ENCODE data around the gene EIF4H. TPM values are rescaled to one million over a fixed set of nuclear protein-coding genes. Genes with fewer than 3 reads are reported as not detected.
"Not testable (repeated sequence)": the region's sequence is repeated elsewhere in the genome, so short reads cannot be mapped to it uniquely, and the experiment has no call there.

The EIF4H gene
- total RNA-seq, 4 donors from 2014 or later: 201 to 289 (median 243) TPM

GRCh38 chr7:74165867-74166593, 8.1 kb upstream of the EIF4H start:
- Histone ChIP-seq H3K9me3 (no peaks in the 10 kb centered on the region), H3K27ac (no peak overlapping the region), H3K36me3 (no peaks in the 10 kb centered on the region), H3K4me3 (no peak overlapping the region), H3K4me1 (no peaks in the 10 kb centered on the region), H3K27me3 (no peaks in the 10 kb centered on the region)
- DNase-seq (ENCODE audit: low spot score in 2 of 2): no peak
- WGBS: 93% methylated on average over 15 of the region's 15 CpGs
- TF ChIP-seq EP300 (IDR thresholded peaks at IDR 0.05) (no peak), CTCF (IDR thresholded peaks at IDR 0.05) (no peak), POLR2AphosphoS5 (IDR thresholded peaks at IDR 0.05) (no peak), POLR2A (IDR thresholded peaks at IDR 0.05) (no peak)

GRCh38 chr7:74167324-74167723, 6.8 kb upstream of the EIF4H start:
- DNase-seq (ENCODE audit: low spot score in 2 of 2); H3K27ac ChIP-seq; H3K27me3 ChIP-seq; H3K4me1 ChIP-seq; H3K9me3 ChIP-seq; H3K4me3 ChIP-seq; H3K36me3 ChIP-seq: not testable (repeated sequence)
- 77% methylated on average over 6 of the region's 6 CpGs for WGBS

DNA sequence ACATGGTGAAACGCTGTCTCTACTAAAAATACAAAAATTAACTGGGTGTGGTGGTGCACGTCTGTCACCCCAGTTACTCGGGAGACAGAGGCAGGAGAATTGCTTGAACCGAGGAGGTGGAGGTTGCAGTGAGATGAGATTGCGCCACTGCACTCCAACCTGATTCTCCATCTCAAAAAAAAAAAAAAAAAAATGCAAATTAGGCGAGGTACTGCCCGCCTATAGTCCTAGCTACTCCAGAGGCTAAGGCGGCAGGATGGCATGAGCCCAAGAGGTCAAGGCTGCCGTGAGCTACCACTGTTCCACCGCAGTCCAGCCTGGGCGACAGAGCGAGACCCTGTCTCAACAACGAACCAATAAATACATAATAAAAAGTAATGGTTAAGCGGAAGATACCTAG, 1.1 kb upstream of the EIF4H start:
- 41% methylated on average over 14 of the region's 14 CpGs for WGBS
- Histone ChIP-seq H3K4me1 (peaks cover 49% of the 10 kb centered on the region), H3K4me3 (peak overlapping the region; percentile 98), H3K9me3 (no peaks in the 10 kb centered on the region), H3K27me3 (no peaks in the 10 kb centered on the region), H3K36me3 (no peaks in the 10 kb centered on the region), H3K27ac (peak overlapping the region; percentile 94)
- no peak for TF ChIP-seq POLR2AphosphoS5 (IDR thresholded peaks at IDR 0.05)
- no peak for TF ChIP-seq POLR2A (IDR thresholded peaks at IDR 0.05)
- no peak for TF ChIP-seq CTCF (IDR thresholded peaks at IDR 0.05)
- no peak for TF ChIP-seq EP300 (IDR thresholded peaks at IDR 0.05)
- no peak for DNase-seq (ENCODE audit: low spot score in 2 of 2)

GRCh38 chr7:74173491-74173865, 678 bp upstream of the EIF4H start:
- DNase-seq (ENCODE audit: low spot score in 2 of 2): no peak
- Histone ChIP-seq H3K36me3 (no peaks in the 10 kb centered on the region), H3K27me3 (no peaks in the 10 kb centered on the region), H3K9me3 (no peaks in the 10 kb centered on the region), H3K27ac (peak overlapping the region; percentile 94), H3K4me1 (peaks cover 53% of the 10 kb centered on the region), H3K4me3 (peak overlapping the region; percentile 98)
- TF ChIP-seq EP300 (IDR thresholded peaks at IDR 0.05) (no peak), POLR2AphosphoS5 (IDR thresholded peaks at IDR 0.05) (no peak), CTCF (IDR thresholded peaks at IDR 0.05) (no peak), POLR2A (IDR thresholded peaks at IDR 0.05) (no peak)
- 1% methylated on average over 10 of the region's 11 CpGs for WGBS

GRCh38 chr7:74174606-74175082, 488 bp downstream of the EIF4H start:
- Histone ChIP-seq H3K4me1 (peaks cover 65% of the 10 kb centered on the region), H3K9me3 (no peaks in the 10 kb centered on the region), H3K27me3 (no peaks in the 10 kb centered on the region), H3K36me3 (no peaks in the 10 kb centered on the region), H3K4me3 (peak overlapping the region; percentile 98), H3K27ac (peak overlapping the region; percentile 94)
- WGBS: under 1% methylated on average over 24 of the region's 43 CpGs
- TF ChIP-seq EP300 (IDR thresholded peaks at IDR 0.05) (no peak), CTCF (IDR thresholded peaks at IDR 0.05) (no peak), POLR2AphosphoS5 (IDR thresholded peaks at IDR 0.05) (no peak), POLR2A (IDR thresholded peaks at IDR 0.05) (no peak)
- DNase-seq (ENCODE audit: low spot score in 2 of 2): peak; percentile 78 to 81
